HuH-7.5 (cell line): ENCODE data around the gene LCN1.

Source experiments
- DNase-seq: peaks from one replicate; pipeline ENCODE4 v3.0.0; 2011; ENCODE audit warnings: low spot score

Gene LCN1

GRCh38 chr9:135520916-135521607, at the start of gene LCN1:
Gene LCN1 (plus strand): TSS chr9:135521440. CDS start chr9:135521498, 58 bp downstream.
- DNase-seq = no peak

GRCh38 chr9:135471791-135472640, 49.2 kb upstream of the LCN1 start:
- DNase-seq = no peak

- DNase-seq = no peak
Observed at GRCh38 chr9:135473972-135474543, 47.2 kb upstream of the LCN1 start.

GRCh38 chr9:135474915-135475314, 46.3 kb upstream of the LCN1 start:
- peak; percentile 65 for DNase-seq

GRCh38 chr9:135476561-135477355, 44.5 kb upstream of the LCN1 start:
- DNase-seq = no peak

GRCh38 chr9:135478191-135478590, 43.0 kb upstream of the LCN1 start:
- DNase-seq = no peak

- DNase-seq = peak; percentile 36
Observed at GRCh38 chr9:135478829-135479468, 42.3 kb upstream of the LCN1 start.

- DNase-seq = no peak
Observed at GRCh38 chr9:135479469-135480052, 41.7 kb upstream of the LCN1 start, which contains the start of gene PPP1R26. Gene PPP1R26 (plus strand): TSS chr9:135479782. CDS start chr9:135484511, 4,729 bp downstream.

- peak; percentile 60 for DNase-seq
Observed at GRCh38 chr9:135480071-135480939, 40.9 kb upstream of the LCN1 start.

- DNase-seq = no peak
Observed at GRCh38 chr9:135480940-135481310, 40.3 kb upstream of the LCN1 start.

- no peak for DNase-seq
Observed at GRCh38 chr9:135482015-135482754, 39.1 kb upstream of the LCN1 start.

- no peak for DNase-seq
Observed at GRCh38 chr9:135484460-135485277, 36.6 kb upstream of the LCN1 start.

GRCh38 chr9:135485385-135485784, 35.9 kb upstream of the LCN1 start:
- no peak for DNase-seq

- no peak for DNase-seq
Observed at GRCh38 chr9:135485832-135486231, 35.4 kb upstream of the LCN1 start.

GRCh38 chr9:135486267-135487065, 34.8 kb upstream of the LCN1 start:
- DNase-seq = no peak

GRCh38 chr9:135487281-135488012, 33.8 kb upstream of the LCN1 start:
- DNase-seq = no peak

GRCh38 chr9:135488013-135488330, 33.3 kb upstream of the LCN1 start:
- DNase-seq = no peak
